ENCODE measurements around the gene DPYSL5. TPM values are rescaled to one million over a fixed set of nuclear protein-coding genes. Genes with fewer than 3 reads are reported as not detected.

The DPYSL5 gene
- total and polyA plus RNA-seq, 2 of the 13 experiments (the other 11 are each of a cell fraction or from before 2014, with no cell fraction given) = 0.15 TPM; not detected in 1

DNA sequence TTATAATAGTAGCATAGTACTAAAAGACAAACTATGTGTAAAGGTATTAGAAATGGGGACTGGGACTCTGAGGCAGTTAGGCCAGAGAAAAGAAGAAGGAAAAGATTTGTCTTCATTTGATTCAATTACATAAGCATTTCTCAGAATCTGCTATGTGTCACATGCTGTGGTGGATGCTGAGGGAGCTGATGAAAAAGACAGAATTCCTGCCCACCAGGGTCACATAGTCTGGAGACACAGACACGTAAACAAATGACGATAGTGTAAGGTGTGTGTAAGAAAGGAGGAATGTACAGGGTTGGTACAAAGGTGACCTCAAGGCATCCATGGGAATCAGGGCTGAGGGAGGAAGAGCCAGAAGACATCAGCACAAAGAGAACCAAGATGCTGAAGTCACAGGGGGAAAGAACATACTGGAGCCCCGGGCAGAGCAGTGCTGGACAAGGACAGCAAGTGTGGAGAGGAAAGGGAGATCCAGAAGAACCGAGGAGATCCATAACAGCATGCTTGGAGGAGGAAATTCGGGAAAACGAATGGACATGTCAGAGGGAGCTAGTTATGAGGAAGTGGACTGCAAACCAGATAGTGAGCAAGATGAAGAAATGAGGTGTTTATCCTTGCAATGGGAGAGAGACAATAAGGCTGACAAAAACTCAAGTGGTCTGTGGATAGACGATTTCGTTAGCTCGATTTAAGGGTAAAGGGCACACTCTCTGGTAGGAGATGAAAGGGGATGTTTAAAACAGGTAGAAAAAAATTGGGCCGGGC is 121.3 kb downstream of the DPYSL5 start:
- no peaks in the 10 kb centered on the region for H3K79me2 ChIP-seq (ENCODE audit: insufficient read depth, low read length)
- in situ Hi-C loops (cut with HindIII; ENCODE audit: extremely low pct_ligation_motif_present, low pct_unique_long_range_greater_than_20kb) (loop anchor here (10.0 kb wide), 1 partner anchor 316 kb away; the partner anchor contains the start of gene TRIM54), intact Hi-C loops (cut with micrococcal nuclease; ENCODE audit: unreplicated experiment) (no loop called here)
- ATAC-seq (no peak), FAIRE-seq (no peak), DNase-seq (ENCODE audit: low spot score) (no peak)
- H3K36me3 ChIP-seq (replicated peaks in 1 of 2; ENCODE audit: control insufficient read depth in 1 of 2, insufficient read depth in 2 of 2, low read length in 2 of 2) = no peaks in the 10 kb centered on the region
- H3K4me3 ChIP-seq (replicated peaks in 1 of 3; ENCODE audit: insufficient read depth in 1 of 3, low read depth in 2 of 3, low read length in 3 of 3) = no peak overlapping the region
- TF ChIP-seq ZNF883 (CRISPR knock-in tag; IDR thresholded peaks at IDR 0.05; ENCODE audit: not compliant biosample characterization) = no peak
- no peak for TF ChIP-seq ZNF547 (CRISPR knock-in tag; IDR thresholded peaks at IDR 0.05)
- TF ChIP-seq SP2 (CRISPR knock-in tag; IDR thresholded peaks at IDR 0.05) = no peak
- TF ChIP-seq MLXIP (CRISPR knock-in tag; IDR thresholded peaks at IDR 0.05; ENCODE audit: borderline replicate concordance) = no peak
- TF ChIP-seq, protein P1, sequence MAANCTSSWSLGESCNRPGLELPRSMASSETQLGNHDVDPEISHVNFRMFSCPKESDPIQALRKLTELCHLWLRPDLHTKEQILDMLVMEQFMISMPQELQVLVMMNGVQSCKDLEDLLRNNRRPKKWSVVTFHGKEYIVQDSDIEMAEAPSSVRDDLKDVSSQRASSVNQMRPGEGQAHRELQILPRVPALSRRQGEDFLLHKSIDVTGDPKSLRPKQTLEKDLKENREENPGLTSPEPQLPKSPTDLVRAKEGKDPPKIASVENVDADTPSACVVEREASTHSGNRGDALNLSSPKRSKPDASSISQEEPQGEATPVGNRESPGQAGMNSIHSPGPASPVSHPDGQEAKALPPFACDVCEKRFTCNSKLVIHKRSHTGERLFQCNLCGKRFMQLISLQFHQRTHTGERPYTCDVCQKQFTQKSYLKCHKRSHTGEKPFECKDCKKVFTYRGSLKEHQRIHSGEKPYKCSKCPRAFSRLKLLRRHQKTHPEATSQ (CRISPR knock-in tag; IDR thresholded peaks at IDR 0.05; ENCODE audit: borderline replicate concordance) = no peak
- no peak for TF ChIP-seq HHEX (CRISPR knock-in tag; IDR thresholded peaks at IDR 0.05)
- no peak for TF ChIP-seq SNAPC2 (CRISPR knock-in tag; IDR thresholded peaks at IDR 0.05)
- TF ChIP-seq REPIN1 (CRISPR knock-in tag; IDR thresholded peaks at IDR 0.05; ENCODE audit: borderline replicate concordance, low read depth) = no peak
- TF ChIP-seq NR2F2 (IDR thresholded peaks at IDR 0.05; ENCODE audit: borderline replicate concordance, low read depth) = no peak
- TF ChIP-seq ATF7 (IDR thresholded peaks at IDR 0.05) = no peak
- no peak for TF ChIP-seq ATF7 (CRISPR knock-in tag; IDR thresholded peaks at IDR 0.05)
- TF ChIP-seq ZNF530 (CRISPR knock-in tag; IDR thresholded peaks at IDR 0.05; ENCODE audit: low read depth) = no peak
- no peak overlapping the region for H3K9ac ChIP-seq (ENCODE audit: insufficient read depth, low read depth, low read length)
- H3K4me1 ChIP-seq (ENCODE audit: insufficient read depth, low read length) = peaks cover 13% of the 10 kb centered on the region
- H2AFZ ChIP-seq (ENCODE audit: low read length) = no peak overlapping the region
- ChIA-PET POLR2A (no interaction called here), CTCF (ENCODE audit: low intra/inter-chr PET ratio, low total read pairs) (no interaction called here)
- BruUV-seq (replicated peaks) = no TSS peak
- peaks cover 0 to 45% of the 10 kb centered on the region in 2 experiments; a peak in 4 of 5 replicates for H3K27me3 ChIP-seq (ENCODE audit: control insufficient read depth in 1 of 2, insufficient read depth in 2 of 2, low read length in 2 of 2)
- 16% methylated on average over 10 of the region's 10 CpGs for WGBS (ENCODE audit: low lambda C conversion rate)
- H3K9me3 ChIP-seq (ENCODE audit: low read length) = no peaks in the 10 kb centered on the region
- no peak overlapping the region for H3K4me2 ChIP-seq (ENCODE audit: low read depth, low read length)
- H3K27ac ChIP-seq (ENCODE audit: extremely low read length, insufficient read depth, low read length) = no peak overlapping the region
- no peaks in the 10 kb centered on the region for H4K20me1 ChIP-seq (ENCODE audit: insufficient read depth, low read length)

Data from HepG2 (cell line).